Tibial artery (tissue), 4 donors: ENCODE measurements around the gene KBTBD2.
"Not testable (repeated sequence)": the region's sequence is repeated elsewhere in the genome, so short reads cannot be mapped to it uniquely, and the experiment has no call there.

Experiments
- DNase-seq, 2 donors: peaks; one replicate each; pipeline ENCODE4 v3.0.0-alpha.2; 2019
- H3K27ac ChIP-seq, 2 donors: fragments of 200-600 bp; sonication (generic) in 1 of 2; 1 replicate in 1 of 2; 2 replicates in 1 of 2; pipeline ENCODE4 v1.5.1; 2018 to 2019; ENCODE audit warnings: mild to moderate bottlenecking in 1 of 2
- H3K27me3 ChIP-seq, 2 donors: fragments of 200-600 bp; sonication (generic) in 1 of 2; one replicate each; pipeline versions ENCODE4 v1.5.1 to v1.6.0; 2016 to 2019
- H3K36me3 ChIP-seq, 3 donors: fragments of 200-600 bp; sonication (generic) in 2 of 3; one replicate each; pipeline ENCODE4 v1.5.1; 2016 to 2019; ENCODE audit warnings: mild to moderate bottlenecking in 2 of 3
- H3K4me1 ChIP-seq, 4 donors: fragments of 200-600 bp; sonication (generic) in 2 of 4; 1 replicate in 3 of 4; 2 replicates in 1 of 4; pipeline ENCODE4 v1.5.1; 2016 to 2019
- H3K4me3 ChIP-seq, 2 donors: fragments of 200-600 bp; sonication (generic) in 1 of 2; 1 replicate in 1 of 2; 2 replicates in 1 of 2; pipeline ENCODE4 v1.5.1; 2018 to 2019; ENCODE audit warnings: mild to moderate bottlenecking in 2 of 2
- H3K9me3 ChIP-seq, 3 donors: fragments of 200-600 bp; sonication (generic) in 1 of 3; one replicate each; pipeline ENCODE4 v1.5.1; 2016 to 2019
- CTCF ChIP-seq, 2 experiments: fragments of 200-600 bp in 1 of 2; fragments of 450-650 bp in 1 of 2; IDR thresholded peaks; one replicate each; pipeline ENCODE4 v1.5.1; 2017 to 2019; ENCODE audit warnings: antibody characterized with exemption in 2 of 2, mild to moderate bottlenecking in 1 of 2, moderate library complexity in 1 of 2
- intact Hi-C: fragments of 100-400 bp; cut with DNase I; formaldehyde crosslinking; loops from one replicate; pipeline ENCODE4 v1.15.0; 2023; ENCODE audit warnings: low total_unique reads

KBTBD2 gene

GRCh38 chr7:32887395-32887794 lies 4.2 kb downstream of the KBTBD2 start:
- intact Hi-C loops, result no loop called here
- H3K27ac ChIP-seq, result no peak overlapping the region
- H3K9me3 ChIP-seq, result no peaks in the 10 kb centered on the region
- no peak for TF ChIP-seq CTCF (IDR thresholded peaks at IDR 0.05)
- no peaks in the 10 kb centered on the region for H3K36me3 ChIP-seq
- H3K4me3 ChIP-seq, result no peak overlapping the region
- no peaks in the 10 kb centered on the region for H3K27me3 ChIP-seq
- H3K4me1 ChIP-seq, result peaks cover 0 to 66% (median 18%) of the 10 kb centered on the region in 4 donors
- DNase-seq, result no peak

GRCh38 chr7:32881074-32881982 lies 10.2 kb downstream of the KBTBD2 start:
- Histone ChIP-seq H3K27ac (peak overlapping the region in 1 of 2 donors; percentile 28), H3K9me3 (no peaks in the 10 kb centered on the region), H3K27me3 (no peaks in the 10 kb centered on the region), H3K4me1 (peaks cover 0 to 77% (median 25%) of the 10 kb centered on the region in 4 donors), H3K4me3 (no peak overlapping the region), H3K36me3 (no peaks in the 10 kb centered on the region)
- TF ChIP-seq CTCF (IDR thresholded peaks at IDR 0.05), result no peak
- intact Hi-C loops, result no loop called here
- no peak for DNase-seq

GRCh38 chr7:32879460-32879859 lies 12.1 kb downstream of the KBTBD2 start:
- Histone ChIP-seq H3K36me3 (peaks cover 4 to 8% (median 5%) of the 10 kb centered on the region in 3 donors), H3K9me3 (no peaks in the 10 kb centered on the region), H3K4me1 (peaks cover 0 to 77% (median 25%) of the 10 kb centered on the region in 4 donors), H3K27ac (peak overlapping the region in 1 of 2 donors; percentile 0), H3K27me3 (no peaks in the 10 kb centered on the region), H3K4me3 (no peak overlapping the region)
- DNase-seq, result no peak
- intact Hi-C loops, result no loop called here
- TF ChIP-seq CTCF (IDR thresholded peaks at IDR 0.05), result no peak

GRCh38 chr7:32878023-32878422 lies 13.5 kb downstream of the KBTBD2 start:
- H3K9me3 ChIP-seq, H3K27ac ChIP-seq, DNase-seq, H3K27me3 ChIP-seq, intact Hi-C loops, H3K4me3 ChIP-seq: not testable (repeated sequence)
- Histone ChIP-seq H3K36me3 (peaks cover 15 to 21% (median 16%) of the 10 kb centered on the region in 3 donors), H3K4me1 (peaks cover 0 to 63% (median 21%) of the 10 kb centered on the region in 4 donors)

GRCh38 chr7:32872421-32872820 lies 19.1 kb downstream of the KBTBD2 start:
- no peak for TF ChIP-seq CTCF (IDR thresholded peaks at IDR 0.05)
- Histone ChIP-seq H3K27me3 (no peaks in the 10 kb centered on the region), H3K9me3 (no peaks in the 10 kb centered on the region), H3K27ac (no peak overlapping the region), H3K4me1 (peaks cover 0 to 43% (median 8%) of the 10 kb centered on the region in 4 donors), H3K4me3 (no peak overlapping the region), H3K36me3 (peaks cover 29 to 56% (median 53%) of the 10 kb centered on the region in 3 donors)
- intact Hi-C loops, result no loop called here
- no peak for DNase-seq

- Histone ChIP-seq H3K36me3 (peaks cover 29 to 57% (median 56%) of the 10 kb centered on the region in 3 donors), H3K27me3 (no peaks in the 10 kb centered on the region), H3K4me1 (peaks cover 0 to 37% (median 8%) of the 10 kb centered on the region in 4 donors), H3K9me3 (no peaks in the 10 kb centered on the region), H3K4me3 (no peak overlapping the region), H3K27ac (no peak overlapping the region)
- DNase-seq, result no peak
- intact Hi-C loops, result no loop called here
- TF ChIP-seq CTCF (IDR thresholded peaks at IDR 0.05), result no peak
Measured at GRCh38 chr7:32871624-32872371, 19.8 kb downstream of the KBTBD2 start.
